IPS-11a (cell line): ENCODE results near the gene FYN.

ENCODE experiments used
- H3K4me3 ChIP-seq: one replicate; pipeline ENCODE4 v1.5.1; 2013; ENCODE audit warnings: low read depth, low read length, control low read depth

FYN gene

GRCh38 chr6:111854683-111855082 is 18.6 kb downstream of the FYN start:
- H3K4me3 ChIP-seq = no peak overlapping the region

GRCh38 chr6:111852725-111853124 is 20.5 kb downstream of the FYN start:
- no peak overlapping the region for H3K4me3 ChIP-seq

GRCh38 chr6:111850295-111850937 is 22.8 kb downstream of the FYN start:
- H3K4me3 ChIP-seq = no peak overlapping the region

- no peak overlapping the region for H3K4me3 ChIP-seq
These were observed 24.0 kb downstream of the FYN start for GRCh38 chr6:111849298-111849697.

- no peak overlapping the region for H3K4me3 ChIP-seq
These were observed 24.9 kb downstream of the FYN start for GRCh38 chr6:111848262-111848812.

GRCh38 chr6:111846492-111847409 is 26.5 kb downstream of the FYN start:
- no peak overlapping the region for H3K4me3 ChIP-seq

GRCh38 chr6:111846066-111846465 is 27.2 kb downstream of the FYN start:
- H3K4me3 ChIP-seq = no peak overlapping the region

- no peak overlapping the region for H3K4me3 ChIP-seq
These were observed 27.8 kb downstream of the FYN start for GRCh38 chr6:111845441-111845871.

- H3K4me3 ChIP-seq = no peak overlapping the region
These were observed 28.3 kb downstream of the FYN start for GRCh38 chr6:111844921-111845320.

GRCh38 chr6:111844376-111844775 is 28.9 kb downstream of the FYN start:
- H3K4me3 ChIP-seq = no peak overlapping the region

- H3K4me3 ChIP-seq = no peak overlapping the region
These were observed 29.7 kb downstream of the FYN start for GRCh38 chr6:111843347-111844147.

GRCh38 chr6:111842891-111843290 is 30.4 kb downstream of the FYN start:
- H3K4me3 ChIP-seq = no peak overlapping the region

- H3K4me3 ChIP-seq = no peak overlapping the region
These were observed 30.9 kb downstream of the FYN start for GRCh38 chr6:111842271-111842822.

GRCh38 chr6:111841822-111842221 is 31.4 kb downstream of the FYN start:
- H3K4me3 ChIP-seq = no peak overlapping the region

- H3K4me3 ChIP-seq = no peak overlapping the region
These were observed 32.4 kb downstream of the FYN start for GRCh38 chr6:111840803-111841202.

GRCh38 chr6:111838749-111839484 is 34.3 kb downstream of the FYN start:
- no peak overlapping the region for H3K4me3 ChIP-seq

GRCh38 chr6:111837641-111838500 is 35.4 kb downstream of the FYN start:
- no peak overlapping the region for H3K4me3 ChIP-seq

GRCh38 chr6:111837007-111837406 is 36.2 kb downstream of the FYN start:
- no peak overlapping the region for H3K4me3 ChIP-seq

- H3K4me3 ChIP-seq = no peak overlapping the region
These were observed 37.4 kb downstream of the FYN start for GRCh38 chr6:111835807-111836206.
